HG02970 (cell line): ENCODE data around the gene DDAH2.
A peak's percentile ranks its signal among the peaks of the same experiment; 100 is the strongest.

Experiments used
- ATAC-seq: cut with Tn5 transposase; IDR thresholded peaks from one replicate; pipeline ENCODE4 v1.9.1; 2021; ENCODE audit warnings: mild to moderate bottlenecking, moderate library complexity, moderate number of reproducible peaks; ENCODE audit not compliant: unreplicated experiment, low FRiP score

DDAH2 gene

DNA sequence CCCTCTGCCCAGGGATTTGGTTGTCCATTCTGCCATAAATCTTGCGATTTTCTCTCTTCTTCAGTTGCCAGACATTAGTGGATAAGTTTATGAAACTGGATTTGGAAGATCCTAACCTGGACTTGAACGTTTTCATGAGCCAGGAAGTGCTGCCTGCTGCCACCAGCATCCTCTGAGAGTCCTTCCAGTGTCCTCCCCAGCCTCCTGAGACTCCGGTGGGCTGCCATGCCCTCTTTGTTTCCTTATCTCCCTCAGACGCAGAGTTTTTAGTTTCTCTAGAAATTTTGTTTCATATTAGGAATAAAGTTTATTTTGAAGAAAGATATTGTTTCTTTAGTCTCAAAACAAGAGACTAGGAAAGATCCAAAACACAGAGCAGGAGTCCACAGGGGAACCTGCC is 33.3 kb upstream of the DDAH2 start, which contains the start of gene SAPCD1:
Gene SAPCD1, plus strand, starts transcription at position 301 of the 400 bp plus-strand sequence. CDS start 399 bp downstream, outside the sequence.
- ATAC-seq: no peak

GRCh38 chr6:31761343-31761742 is 32.2 kb upstream of the DDAH2 start:
- ATAC-seq: no peak

DNA sequence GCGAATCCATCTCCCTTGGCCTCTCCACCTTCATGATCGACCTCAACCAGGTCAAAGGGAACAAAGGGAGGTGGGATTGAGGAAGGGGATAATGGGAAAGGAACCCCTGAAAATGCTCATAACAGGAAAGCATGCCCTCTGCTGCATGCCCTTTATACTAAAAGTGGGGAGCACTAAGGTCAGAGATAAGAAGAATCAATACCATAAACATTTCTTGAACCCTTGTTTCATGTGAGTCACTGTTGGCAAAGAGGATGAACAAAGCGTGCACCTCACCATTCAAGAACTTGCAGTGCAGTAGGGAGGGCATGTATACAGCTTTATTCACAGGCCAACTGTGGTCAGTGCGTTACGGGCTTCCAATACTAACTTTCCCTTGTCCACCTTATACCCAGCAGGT is 31.7 kb upstream of the DDAH2 start:
- ATAC-seq: no peak

GRCh38 chr6:31758281-31758680 is 29.2 kb upstream of the DDAH2 start:
- ATAC-seq: no peak

DNA sequence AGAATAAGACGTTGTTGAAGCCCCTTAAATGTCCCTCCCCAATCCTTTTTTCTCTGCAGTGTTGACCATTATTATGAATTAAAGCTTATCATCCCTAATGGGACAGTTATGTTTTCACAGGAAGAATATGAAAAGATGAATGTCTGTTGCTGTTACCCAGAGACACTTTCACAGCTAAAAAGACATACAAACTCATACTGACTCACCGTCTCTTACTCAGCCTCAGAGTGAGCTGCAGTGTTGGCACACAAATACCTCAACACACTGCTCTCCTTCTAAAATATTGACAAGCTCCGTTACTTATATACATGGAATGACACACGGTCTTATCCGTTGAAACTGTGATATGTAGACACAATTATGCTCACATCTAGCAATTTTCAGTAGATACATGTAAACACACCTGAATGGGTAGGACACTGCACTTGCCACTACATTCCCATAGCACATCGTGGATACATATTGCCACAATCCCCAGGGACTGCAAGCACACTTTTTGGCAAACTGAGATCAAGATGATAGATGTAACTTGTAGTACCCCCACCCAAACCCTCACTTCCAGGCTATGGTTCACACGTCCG is 23.7 kb upstream of the DDAH2 start:
- no peak for ATAC-seq

- ATAC-seq: no peak
These were observed 21.4 kb upstream of the DDAH2 start for GRCh38 chr6:31750411-31751022.

DNA sequence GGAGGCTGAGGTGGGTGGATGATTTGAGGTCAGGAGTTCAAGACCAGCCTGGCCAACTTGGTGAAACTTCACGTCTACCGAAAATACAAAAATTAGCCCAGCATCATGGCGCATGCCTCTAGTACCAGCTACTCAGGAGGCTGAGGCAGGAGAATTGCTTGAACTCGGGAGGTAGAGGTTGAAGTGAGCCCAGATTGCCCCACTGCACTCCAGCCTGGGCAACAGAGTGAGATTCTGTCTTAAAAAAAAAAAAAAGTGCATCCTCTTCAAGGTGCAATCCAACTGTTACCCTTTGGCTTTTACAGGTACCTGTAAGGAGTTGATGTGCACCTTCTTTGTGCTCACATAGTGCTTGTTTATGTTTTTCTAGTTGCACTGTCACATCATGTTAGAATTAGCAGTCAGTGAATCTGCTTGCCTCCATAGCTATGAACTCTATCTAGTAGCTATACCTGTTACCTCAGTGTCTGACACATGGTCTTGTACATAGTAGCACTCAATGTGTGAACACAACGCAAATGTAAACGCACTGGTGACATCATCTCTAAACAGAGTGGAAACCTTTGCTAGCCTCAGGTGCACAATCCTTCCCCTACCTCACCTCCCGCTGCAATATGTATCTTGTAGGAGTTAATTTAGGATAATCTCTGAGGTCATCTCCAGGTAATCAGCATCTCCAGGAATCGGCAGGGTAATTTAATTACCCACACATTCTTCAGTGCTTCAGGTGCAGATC is 20.4 kb upstream of the DDAH2 start:
- no peak for ATAC-seq

GRCh38 chr6:31744422-31744821 is 15.3 kb upstream of the DDAH2 start:
- no peak for ATAC-seq

GRCh38 chr6:31742894-31743293 is 13.8 kb upstream of the DDAH2 start:
- no peak for ATAC-seq

DNA sequence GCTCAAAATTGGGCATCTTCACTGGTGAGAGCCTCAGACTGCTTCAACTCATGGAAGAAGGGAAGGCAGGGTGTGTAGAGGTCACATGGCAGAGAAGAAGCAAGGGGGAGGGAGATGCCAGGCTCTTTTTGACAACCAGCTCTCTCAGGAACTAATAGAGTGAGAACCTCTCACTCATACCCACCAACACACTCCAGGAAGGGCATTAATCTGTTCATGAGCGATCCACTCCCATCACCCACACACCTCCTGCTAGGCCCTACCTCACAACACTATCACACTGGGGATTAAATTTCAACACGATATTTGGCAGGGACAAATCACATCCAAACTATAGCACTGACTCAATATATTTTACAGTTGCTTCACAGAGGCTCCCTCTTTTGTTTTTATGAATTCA is 12.7 kb upstream of the DDAH2 start:
- no peak for ATAC-seq

- ATAC-seq: no peak
These were observed 11.5 kb upstream of the DDAH2 start for GRCh38 chr6:31740397-31741223.

- ATAC-seq: peak; percentile 63
These were observed 10.7 kb upstream of the DDAH2 start, which contains the start of gene MSH5 for GRCh38 chr6:31739639-31740396. Gene MSH5, plus strand, starts transcription at chr6:31740005. Its CDS starts 462 bp downstream, at chr6:31740467.

DNA sequence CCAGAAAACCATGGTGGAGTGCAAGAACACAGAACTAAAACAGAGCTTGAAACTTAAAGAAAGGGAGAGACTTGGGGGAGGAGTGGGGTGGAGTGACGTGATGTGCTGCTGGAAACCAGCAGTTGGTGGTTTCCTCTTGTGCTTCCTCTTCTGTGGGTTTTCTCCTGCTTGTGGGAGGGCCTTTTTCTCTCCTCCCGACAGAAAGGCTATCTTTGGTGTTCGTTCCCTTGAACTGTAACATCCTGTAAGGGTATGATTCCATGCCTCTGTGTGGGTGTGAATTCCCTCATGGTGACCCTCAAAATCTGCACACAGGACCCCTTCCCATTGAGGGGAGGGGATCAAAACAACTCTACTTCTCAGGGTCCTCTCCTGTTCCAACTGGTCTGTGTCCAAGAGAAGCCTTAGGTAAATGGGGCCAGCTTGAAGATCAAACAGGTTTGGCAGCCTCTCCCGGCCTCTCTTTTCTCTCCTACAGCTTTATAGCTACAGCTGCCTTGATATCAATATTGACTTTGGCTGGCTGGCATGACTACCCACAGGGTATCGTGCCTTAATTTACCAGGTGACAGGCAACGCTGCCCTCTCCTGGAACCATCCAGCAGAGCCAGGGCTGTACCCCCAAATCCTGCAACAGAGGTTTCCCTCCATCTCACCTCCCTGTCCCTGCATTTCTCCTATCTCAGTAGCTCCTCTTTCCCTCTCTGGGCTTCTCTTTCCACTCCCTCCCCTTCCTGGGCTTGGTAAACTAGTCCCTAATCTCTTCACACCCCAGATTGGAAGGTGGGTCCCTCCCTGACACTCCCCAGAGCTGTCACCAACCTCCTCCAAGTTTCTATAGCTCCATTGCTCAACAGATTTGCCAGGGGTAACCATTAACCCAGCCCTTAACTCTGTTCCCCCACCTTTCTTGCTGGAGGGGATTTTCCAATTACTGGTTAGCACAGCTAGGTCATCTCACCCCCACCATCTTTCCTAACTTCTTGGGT is 9.2 kb upstream of the DDAH2 start:
- ATAC-seq: no peak

DNA sequence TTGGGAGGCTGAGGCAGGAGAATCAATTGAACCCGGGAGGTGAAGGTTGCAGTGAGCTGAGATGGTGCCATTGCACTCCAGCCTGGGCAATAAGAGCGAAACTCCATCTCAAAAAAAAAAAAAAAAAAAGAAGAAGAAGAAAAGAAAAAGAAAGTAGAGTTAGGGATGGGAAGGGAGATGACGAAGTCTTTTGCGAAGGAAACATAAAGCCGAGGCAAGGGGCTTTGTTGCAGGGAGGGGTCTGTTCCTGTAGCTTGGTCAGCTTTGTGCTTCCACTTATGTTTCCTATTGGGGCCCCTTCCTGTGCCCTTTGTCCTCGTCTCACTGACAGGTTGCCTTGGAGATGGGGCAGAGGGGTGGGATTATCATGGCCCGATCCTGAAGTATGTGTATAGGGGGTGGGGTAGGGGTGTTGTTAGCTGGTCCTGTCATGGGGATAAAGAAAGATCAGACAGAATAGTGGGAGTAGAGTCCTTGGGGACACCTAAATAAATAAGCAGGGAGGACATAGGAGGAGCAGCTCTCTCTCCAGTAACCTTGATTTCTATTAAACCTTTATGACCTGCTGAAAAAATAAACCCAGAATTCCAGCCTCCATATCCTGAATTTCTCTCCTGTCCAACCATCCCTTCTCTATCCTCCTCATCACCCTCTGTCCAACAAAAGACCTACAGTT is 8.4 kb upstream of the DDAH2 start:
- ATAC-seq: no peak

- ATAC-seq: no peak
These were observed 7.7 kb upstream of the DDAH2 start for GRCh38 chr6:31736768-31737314.

GRCh38 chr6:31736021-31736767 is 7.1 kb upstream of the DDAH2 start, which contains the start of gene CLIC1:
Gene CLIC1, minus strand, starts transcription at chr6:31736530. Its CDS starts 230 bp downstream, at chr6:31736300.
- ATAC-seq: no peak

DNA sequence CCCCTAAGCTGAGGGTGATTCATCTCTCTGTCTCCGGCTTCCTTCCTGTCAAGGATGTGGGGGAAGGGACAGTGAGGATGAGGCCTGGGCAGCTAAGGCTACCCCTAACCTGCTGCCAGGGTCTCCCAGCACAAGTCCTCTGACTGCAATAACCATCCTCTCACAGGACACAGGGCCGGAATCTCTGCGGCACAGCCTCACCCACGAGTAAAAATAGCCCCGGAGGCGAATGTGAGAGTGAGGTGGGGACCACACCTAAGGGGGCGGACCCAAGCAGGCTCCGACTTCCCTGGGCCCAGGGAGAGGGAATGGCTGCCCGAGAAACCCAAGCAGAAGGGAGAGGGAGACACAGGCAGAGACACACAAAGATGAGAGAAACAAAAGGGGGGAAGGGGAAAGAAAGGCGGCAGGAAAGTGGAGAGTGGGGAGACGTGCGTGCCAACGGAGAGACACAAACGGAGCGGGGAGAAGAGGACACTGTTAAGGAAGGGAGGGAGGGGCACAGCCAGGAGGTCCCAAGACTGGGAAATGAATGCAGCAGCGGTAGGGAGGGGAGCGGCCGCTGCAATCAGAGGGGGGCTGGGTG is 5.8 kb upstream of the DDAH2 start:
- ATAC-seq: no peak
